ENCODE measurements around the gene RPTOR. TPM values are rescaled to one million over a fixed set of nuclear protein-coding genes. Genes with fewer than 3 reads are reported as not detected.

Gene RPTOR
- total RNA-seq, 2 experiments from 2014 or later: 48.1 to 87.8 TPM

GRCh38 chr17:80564545-80564944 is 19.9 kb downstream of the RPTOR start:
- CTCF ChIA-PET (ENCODE audit: unreplicated experiment): no interaction called here
- no peak for DNase-seq (ENCODE audit: low spot score)
- Histone ChIP-seq H3K9me2 (ENCODE audit: insufficient read depth, low read length) (no peaks in the 10 kb centered on the region), H3K4me2 (ENCODE audit: low read length) (no peak overlapping the region), H3K4me1 (ENCODE audit: insufficient read depth, low read length, poor library complexity, severe bottlenecking) (no peaks in the 10 kb centered on the region), H4K20me1 (ENCODE audit: insufficient read depth, low read length) (peaks cover 18% of the 10 kb centered on the region), H3K36me3 (ENCODE audit: insufficient read depth, low read length) (peaks cover 3% of the 10 kb centered on the region; the same call in 1 of the 2 replicates), H3K27ac (ENCODE audit: low read depth, low read length, poor library complexity, severe bottlenecking) (no peak overlapping the region), H3K79me2 (ENCODE audit: insufficient read depth, low read depth, low read length) (peaks cover 54% of the 10 kb centered on the region), H3K9me3 (ENCODE audit: low read length) (no peaks in the 10 kb centered on the region), H3K4me3 (ENCODE audit: low read depth, low read length, poor library complexity, severe bottlenecking) (no peak overlapping the region), H2AFZ (ENCODE audit: low read length) (no peak overlapping the region)
- POLR2A ChIA-PET: no interaction called here
- BruUV-seq (replicated peaks): no TSS peak
- TF ChIP-seq EZH2phosphoT487 (IDR thresholded peaks at IDR 0.05; ENCODE audit: borderline replicate concordance, low read depth, low read length): no peak
- TF ChIP-seq CTCF (conservative IDR thresholded peaks at IDR 0.05; ENCODE audit: low read length): no peak
- intact Hi-C loops (cut with micrococcal nuclease; ENCODE audit: unreplicated experiment): no loop called here

- no peak overlapping the region for H3K27ac ChIP-seq (ENCODE audit: low read depth, low read length, poor library complexity, severe bottlenecking)
- H3K9me3 ChIP-seq (ENCODE audit: low read length): no peaks in the 10 kb centered on the region
- H4K20me1 ChIP-seq (ENCODE audit: insufficient read depth, low read length): peaks cover 12% of the 10 kb centered on the region
- no peak overlapping the region for H2AFZ ChIP-seq (ENCODE audit: low read length)
- H3K79me2 ChIP-seq (ENCODE audit: insufficient read depth, low read depth, low read length): peaks cover 61% of the 10 kb centered on the region
- intact Hi-C loops (cut with micrococcal nuclease; ENCODE audit: unreplicated experiment): no loop called here
- ChIA-PET POLR2A (interaction anchor here (1.1 kb wide), 1 partner anchor 19 kb away, joined by 3 read pairs; no protein-coding TSS in a partner anchor), CTCF (ENCODE audit: unreplicated experiment) (no interaction called here)
- H3K9me2 ChIP-seq (ENCODE audit: insufficient read depth, low read length): no peaks in the 10 kb centered on the region
- no peak for DNase-seq (ENCODE audit: low spot score)
- H3K4me1 ChIP-seq (ENCODE audit: insufficient read depth, low read length, poor library complexity, severe bottlenecking): no peaks in the 10 kb centered on the region
- BruUV-seq (replicated peaks): no TSS peak
- H3K4me3 ChIP-seq (ENCODE audit: low read depth, low read length, poor library complexity, severe bottlenecking): no peak overlapping the region
- H3K36me3 ChIP-seq (ENCODE audit: insufficient read depth, low read length): peaks cover 3% of the 10 kb centered on the region; the same call in 1 of the 2 replicates
- TF ChIP-seq CTCF (conservative IDR thresholded peaks at IDR 0.05; ENCODE audit: low read length) (no peak), EZH2phosphoT487 (IDR thresholded peaks at IDR 0.05; ENCODE audit: borderline replicate concordance, low read depth, low read length) (no peak)
- no peak overlapping the region for H3K4me2 ChIP-seq (ENCODE audit: low read length)
Observed at GRCh38 chr17:80565343-80566053, 20.9 kb downstream of the RPTOR start.

GRCh38 chr17:80566054-80566400 is 21.4 kb downstream of the RPTOR start:
- no TSS peak for BruUV-seq (replicated peaks)

More at GRCh38 chr17:80566054-80566400, 21.4 kb downstream of the RPTOR start:
- ChIA-PET POLR2A (interaction anchor here (1.1 kb wide), 1 partner anchor 19 kb away, joined by 3 read pairs; no protein-coding TSS in a partner anchor), CTCF (ENCODE audit: unreplicated experiment) (no interaction called here)
- H3K79me2 ChIP-seq (ENCODE audit: insufficient read depth, low read depth, low read length): peaks cover 66% of the 10 kb centered on the region
- no peak overlapping the region for H2AFZ ChIP-seq (ENCODE audit: low read length)
- DNase-seq (ENCODE audit: low spot score): no peak
- no peak overlapping the region for H3K4me3 ChIP-seq (ENCODE audit: low read depth, low read length, poor library complexity, severe bottlenecking)
- intact Hi-C loops (cut with micrococcal nuclease; ENCODE audit: unreplicated experiment): no loop called here
- H3K4me2 ChIP-seq (ENCODE audit: low read length): no peak overlapping the region
- peaks cover 12% of the 10 kb centered on the region for H4K20me1 ChIP-seq (ENCODE audit: insufficient read depth, low read length)
- no peak for TF ChIP-seq CTCF (conservative IDR thresholded peaks at IDR 0.05; ENCODE audit: low read length)
- no peak for TF ChIP-seq EZH2phosphoT487 (IDR thresholded peaks at IDR 0.05; ENCODE audit: borderline replicate concordance, low read depth, low read length)
- no peaks in the 10 kb centered on the region for H3K9me2 ChIP-seq (ENCODE audit: insufficient read depth, low read length)
- H3K36me3 ChIP-seq (ENCODE audit: insufficient read depth, low read length): peaks cover 4% of the 10 kb centered on the region
- no peak overlapping the region for H3K27ac ChIP-seq (ENCODE audit: low read depth, low read length, poor library complexity, severe bottlenecking)
- H3K9me3 ChIP-seq (ENCODE audit: low read length): no peaks in the 10 kb centered on the region
- no peaks in the 10 kb centered on the region for H3K4me1 ChIP-seq (ENCODE audit: insufficient read depth, low read length, poor library complexity, severe bottlenecking)

Data from OCI-LY7 (cell line).